Dermis microvascular lymphatic vessel endothelial cell (primary cell): ENCODE data around the gene ANAPC15. TPM values are rescaled to one million over a fixed set of nuclear protein-coding genes. Genes with fewer than 3 reads are reported as not detected.

Experiments
- DNase-seq, 2 donors: peaks; one replicate each; pipeline versions ENCODE4 v3.0.0 to v3.0.0-alpha.2; 2010; ENCODE audit warnings: low read depth in 2 of 2
- total RNA-seq: library from RNA; depleted of rRNA; stranded (reverse); fragments of >200 nt; gene quantifications from 2 replicates; pipeline ENCODE4 v1.2.1, GENCODE V29; 2014

Gene ANAPC15
- total RNA-seq, 1 donor from 2014 or later: 24.6 TPM

- DNase-seq: no peak
These were observed 26.7 kb downstream of the ANAPC15 start for GRCh38 chr11:72085621-72086351.

DNA sequence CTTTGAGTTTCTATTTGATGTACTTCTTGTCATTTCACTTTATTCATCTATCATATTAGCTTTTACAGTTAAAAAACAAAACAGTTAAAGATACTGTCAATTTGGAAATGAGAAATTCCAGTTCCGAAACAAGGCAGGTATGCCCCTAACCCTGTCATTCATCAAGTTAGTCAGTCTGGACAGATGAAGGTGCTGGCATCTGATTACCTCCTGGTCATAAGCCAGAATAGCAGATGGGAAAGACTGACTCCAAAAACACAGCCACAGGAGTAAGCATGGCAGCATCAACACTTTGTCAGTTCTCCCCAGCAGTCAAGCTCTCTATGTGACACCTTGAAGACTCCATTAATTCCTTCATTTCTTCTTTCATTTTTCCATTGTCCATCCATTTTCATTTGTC is 27.5 kb downstream of the ANAPC15 start:
- no peak for DNase-seq

- no peak for DNase-seq
These were observed 28.4 kb downstream of the ANAPC15 start for GRCh38 chr11:72084076-72084475.

DNA sequence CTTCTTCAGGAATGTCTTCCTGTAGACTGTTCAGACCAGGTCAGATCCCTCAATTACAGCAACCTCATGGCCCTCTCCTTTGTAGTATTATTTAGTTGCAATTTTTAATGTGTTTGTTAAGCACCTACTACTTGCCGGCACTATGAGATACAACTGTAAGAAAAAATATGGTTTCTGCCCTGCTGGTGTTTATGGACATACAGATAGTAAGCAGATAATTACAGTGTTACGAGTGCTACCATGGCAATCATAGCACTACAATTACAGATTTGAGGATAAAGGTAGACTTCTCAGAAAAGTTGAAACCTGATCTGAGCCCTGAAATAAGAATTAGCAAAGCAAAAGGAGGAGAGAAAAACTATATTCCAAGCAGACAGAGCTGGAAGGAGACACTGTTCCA is 29.1 kb downstream of the ANAPC15 start:
- DNase-seq: no peak

DNA sequence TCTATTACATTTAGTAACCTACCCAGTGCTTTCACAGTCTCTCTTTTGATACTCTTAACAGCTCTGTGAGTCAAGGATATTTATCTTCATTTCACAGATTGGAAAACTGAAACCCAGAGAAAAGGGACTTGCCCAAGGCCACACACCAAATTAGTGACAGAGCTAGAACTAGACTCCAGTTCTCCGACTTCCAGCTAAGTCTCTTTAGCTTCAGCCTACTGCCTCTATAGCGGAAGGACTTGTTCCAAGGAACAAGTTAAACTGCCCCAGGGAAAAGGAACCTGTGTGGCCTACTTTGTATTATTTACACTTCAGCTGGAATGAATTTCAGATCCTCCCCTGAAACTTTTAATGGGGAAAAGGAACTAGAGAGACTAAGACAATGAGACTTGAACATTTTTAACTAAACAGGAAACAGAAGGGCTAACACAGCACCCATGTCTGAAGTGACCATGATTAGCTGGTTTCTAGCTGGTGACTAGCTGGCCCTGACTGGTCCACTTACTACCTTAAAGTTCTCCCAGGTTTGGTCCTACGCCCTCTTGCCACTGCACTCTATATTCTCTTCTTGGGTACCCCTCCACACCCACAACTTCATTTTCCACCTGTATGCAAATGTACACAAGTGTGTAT is 30.6 kb downstream of the ANAPC15 start:
- no peak for DNase-seq

- DNase-seq: no peak
These were observed 31.3 kb downstream of the ANAPC15 start for GRCh38 chr11:72081184-72081644.

DNA sequence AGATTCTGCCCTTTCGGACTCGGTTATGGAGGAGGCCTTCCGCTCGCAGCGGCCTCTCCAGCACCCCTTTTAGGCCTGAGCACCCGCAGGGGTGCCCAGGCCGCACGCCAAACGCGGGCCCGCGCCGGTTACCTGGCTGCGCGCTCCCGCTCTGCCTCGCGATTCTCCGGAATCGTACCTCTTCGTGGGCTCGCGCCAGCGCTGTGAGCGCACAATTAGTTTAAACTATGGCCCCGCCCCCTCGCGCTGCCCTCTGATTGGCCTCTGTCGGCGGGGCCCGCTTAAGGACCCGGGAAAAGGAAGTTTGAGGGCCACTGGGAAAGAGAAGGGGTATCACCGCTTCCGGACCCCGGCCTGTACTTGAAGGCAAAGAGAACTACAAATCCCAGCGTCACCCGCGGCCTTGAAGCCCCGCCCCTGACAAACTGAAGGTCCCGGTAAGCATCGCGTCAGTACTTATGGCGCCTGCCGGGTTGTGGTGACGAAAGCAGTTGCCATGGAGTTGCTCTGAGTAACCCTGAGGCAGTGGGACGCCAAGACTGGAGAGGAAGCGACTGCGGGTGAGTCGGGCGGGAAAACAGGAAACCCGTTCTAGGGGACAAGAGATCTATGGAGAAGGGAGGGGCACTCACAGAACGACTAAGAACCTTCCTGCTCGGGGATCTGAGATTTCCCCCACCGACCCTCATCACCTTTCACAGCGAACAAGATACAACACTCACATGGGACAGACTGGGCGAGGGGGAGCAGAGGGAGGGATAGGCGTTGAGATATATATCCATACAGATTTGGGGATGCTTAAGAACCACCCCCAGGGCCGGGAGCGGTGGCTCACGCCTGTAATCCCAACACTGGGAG is 31.9 kb downstream of the ANAPC15 start, which contains the start of the genes LRRC51 and NUMA1:
Gene LRRC51 (plus strand): TSS at position 525 of the 858 bp plus-strand sequence. CDS start 8,234 bp downstream, outside the sequence.
Gene NUMA1 (minus strand): TSS at position 217 of the 858 bp plus-strand sequence. CDS start 44,599 bp downstream, outside the sequence.
- peak; percentile 100 for DNase-seq

DNA sequence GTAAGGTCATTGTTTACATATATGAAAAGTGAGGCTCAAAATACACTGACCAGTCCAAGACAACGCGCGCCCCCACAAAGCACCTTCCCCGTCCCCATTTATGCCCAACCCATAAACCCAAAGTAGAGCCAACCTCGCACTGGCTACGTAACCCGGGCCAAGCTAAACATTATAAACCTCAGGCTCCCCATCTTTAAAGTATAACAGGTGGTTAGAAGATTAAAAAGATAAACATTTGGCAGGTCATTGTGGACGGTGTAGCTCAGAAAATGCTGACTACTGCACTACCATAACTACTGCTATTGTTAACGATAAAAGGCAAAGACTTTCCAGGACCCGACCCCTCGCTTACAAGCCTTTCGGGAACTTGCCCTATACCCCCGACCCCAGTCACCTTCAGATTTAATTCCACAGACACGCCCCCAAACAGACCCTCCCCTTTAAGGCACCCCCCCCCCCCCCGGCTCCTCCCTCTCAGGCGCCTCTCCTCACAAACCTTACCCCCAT is 32.6 kb downstream of the ANAPC15 start:
- no peak for DNase-seq

GRCh38 chr11:72078477-72078876 is 34.0 kb downstream of the ANAPC15 start:
- DNase-seq: no peak

DNA sequence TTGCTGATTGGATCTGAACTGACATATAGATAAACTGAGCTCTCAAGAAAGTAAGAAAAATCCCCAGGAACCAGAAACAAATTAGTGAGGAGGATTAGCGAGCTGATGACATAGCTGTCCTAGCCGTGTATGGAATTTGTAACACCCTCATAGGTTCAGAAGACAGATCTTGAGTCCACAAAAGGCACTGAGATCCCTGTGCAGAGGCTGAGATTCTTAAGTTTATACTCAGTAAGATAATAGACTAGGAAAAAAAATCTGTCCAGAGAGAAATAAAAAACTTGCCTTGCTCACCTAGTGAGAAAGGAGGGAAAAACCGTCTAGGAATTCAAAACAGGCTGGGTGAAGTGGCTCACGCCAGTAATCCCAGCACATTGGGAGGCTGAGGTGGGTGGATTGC is 36.7 kb downstream of the ANAPC15 start:
- no peak for DNase-seq

- no peak for DNase-seq
These were observed 37.4 kb downstream of the ANAPC15 start for GRCh38 chr11:72075109-72075508.

GRCh38 chr11:72072348-72072747 is 40.1 kb downstream of the ANAPC15 start:
- peak in 1 of 2 donors; percentile 83 for DNase-seq

DNA sequence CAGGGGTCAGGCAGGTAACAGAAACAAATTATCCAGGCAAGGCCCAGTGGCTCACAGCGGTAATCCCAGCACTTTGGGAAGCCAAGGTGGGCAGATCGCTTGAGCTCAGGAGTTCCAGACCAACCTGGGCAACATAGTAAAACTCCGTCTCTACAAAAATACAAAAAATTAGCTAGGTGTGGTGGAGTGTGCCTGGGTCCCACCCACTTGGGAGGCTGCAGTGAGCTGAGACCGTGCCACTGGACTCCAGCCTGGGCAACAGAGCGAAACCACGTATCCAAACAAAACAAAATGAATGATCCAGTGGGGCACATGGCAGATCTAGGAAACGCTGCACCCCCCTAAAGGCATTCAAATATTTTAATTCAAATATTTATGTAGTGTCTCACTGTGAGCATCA is 42.0 kb downstream of the ANAPC15 start:
- DNase-seq: no peak

GRCh38 chr11:72069787-72070251 is 42.7 kb downstream of the ANAPC15 start:
- DNase-seq: peak; percentile 11 to 85

- no peak for DNase-seq
These were observed 43.3 kb downstream of the ANAPC15 start for GRCh38 chr11:72069200-72069599.

- DNase-seq: no peak
These were observed 44.8 kb downstream of the ANAPC15 start for GRCh38 chr11:72067676-72068075.

DNA sequence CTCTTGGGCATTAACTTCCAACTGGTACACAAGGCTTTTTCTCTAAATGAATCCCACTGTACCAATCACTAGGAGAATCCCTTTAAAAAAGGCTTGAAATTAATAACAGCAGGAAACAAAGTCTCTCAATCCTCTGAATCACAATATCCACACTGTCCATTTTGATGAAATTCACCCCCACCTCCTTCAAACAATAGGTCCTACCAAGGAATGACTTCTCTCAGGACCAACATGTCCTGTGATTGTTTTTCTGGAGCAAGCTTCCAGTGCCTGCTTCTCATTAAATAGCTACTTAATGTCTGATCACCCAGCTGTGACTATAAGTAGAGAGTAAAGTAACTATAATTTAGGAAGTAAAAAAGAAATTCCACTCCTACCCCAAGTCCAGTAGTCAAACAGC is 45.2 kb downstream of the ANAPC15 start:
- peak in 1 of 2 donors; percentile 71 for DNase-seq

- DNase-seq: no peak
These were observed 45.6 kb downstream of the ANAPC15 start for GRCh38 chr11:72066855-72067254.

GRCh38 chr11:72061739-72062396 is 50.6 kb downstream of the ANAPC15 start:
- DNase-seq: no peak
